T-helper 2 cell treated with Interferon-gamma antibody and Interleukin-4, amounts not matched to agents 100 ng/mL and 5 ng/mL, for 36 hours (primary cell): ENCODE data around the gene CREB3L2. TPM values are rescaled to one million over a fixed set of nuclear protein-coding genes. Genes with fewer than 3 reads are reported as not detected.
"Not testable (repeated sequence)": the region's sequence is repeated elsewhere in the genome, so short reads cannot be mapped to it uniquely, and the experiment has no call there.

ENCODE experiments used
- intact Hi-C: fragments of 100-400 bp; cut with micrococcal nuclease; formaldehyde crosslinking; loops from one replicate; pipeline ENCODE4 v1.15.1; 2023
- total RNA-seq: library from RNA; stranded (reverse); gene quantifications from 2 replicates; pipeline ENCODE4 v1.2.3, GENCODE V29; 2022

CREB3L2 gene
- total RNA-seq, 1 donor from 2014 or later: 47.7 TPM

GRCh38 chr7:137935884-137936508, 65.9 kb downstream of the CREB3L2 start:
- intact Hi-C loops: loop anchor here (1.0 to 2.0 kb wide), 2 partner anchors 33 to 66 kb away; partner anchors contain the start of gene CREB3L2

- intact Hi-C loops: loop anchor here (1.0 to 2.0 kb wide), 2 partner anchors 32 to 67 kb away; partner anchors contain the start of gene CREB3L2
Observed at GRCh38 chr7:137934941-137935883, 66.7 kb downstream of the CREB3L2 start.

GRCh38 chr7:137934176-137934826, 67.6 kb downstream of the CREB3L2 start:
- intact Hi-C loops: loop anchor here (2.0 kb wide), 1 partner anchor 32 kb away; no protein-coding TSS in a partner anchor

- intact Hi-C loops: loop anchor here (2.0 kb wide), 1 partner anchor 31 kb away; no protein-coding TSS in a partner anchor
Observed at GRCh38 chr7:137933270-137934017, 68.4 kb downstream of the CREB3L2 start.

GRCh38 chr7:137932881-137933269, 69.0 kb downstream of the CREB3L2 start:
- intact Hi-C loops: no loop called here

- intact Hi-C loops: no loop called here
Observed at GRCh38 chr7:137931823-137932222, 70.1 kb downstream of the CREB3L2 start.

- intact Hi-C loops: no loop called here
Observed at GRCh38 chr7:137930581-137930980, 71.3 kb downstream of the CREB3L2 start.

GRCh38 chr7:137928626-137929025, 73.3 kb downstream of the CREB3L2 start:
- intact Hi-C loops: no loop called here

GRCh38 chr7:137927386-137927785, 74.5 kb downstream of the CREB3L2 start:
- intact Hi-C loops: no loop called here

- intact Hi-C loops: not testable (repeated sequence)
Observed at GRCh38 chr7:137926206-137926605, 75.7 kb downstream of the CREB3L2 start.

GRCh38 chr7:137925754-137926153, 76.1 kb downstream of the CREB3L2 start:
- intact Hi-C loops: no loop called here

GRCh38 chr7:137925091-137925490, 76.8 kb downstream of the CREB3L2 start:
- intact Hi-C loops: no loop called here

- intact Hi-C loops: no loop called here
Observed at GRCh38 chr7:137923380-137923779, 78.5 kb downstream of the CREB3L2 start.

GRCh38 chr7:137920637-137921399, 81.1 kb downstream of the CREB3L2 start:
- intact Hi-C loops: no loop called here

- intact Hi-C loops: no loop called here
Observed at GRCh38 chr7:137919987-137920386, 81.9 kb downstream of the CREB3L2 start.

- intact Hi-C loops: no loop called here
Observed at GRCh38 chr7:137916980-137917645, 84.8 kb downstream of the CREB3L2 start.

- intact Hi-C loops: no loop called here
Observed at GRCh38 chr7:137916564-137916963, 85.3 kb downstream of the CREB3L2 start.

- intact Hi-C loops: no loop called here
Observed at GRCh38 chr7:137915266-137915665, 86.6 kb downstream of the CREB3L2 start.

GRCh38 chr7:137913985-137914384, 87.9 kb downstream of the CREB3L2 start:
- intact Hi-C loops: no loop called here

- intact Hi-C loops: loop anchor here (10.0 kb wide), 1 partner anchor 966 kb away; no protein-coding TSS in a partner anchor
Observed at GRCh38 chr7:137909042-137909441, 92.8 kb downstream of the CREB3L2 start.
